ENCODE results near the gene ANK3.
"Not testable (repeated sequence)": the region's sequence is repeated elsewhere in the genome, so short reads cannot be mapped to it uniquely, and the experiment has no call there.

Gene ANK3

DNA sequence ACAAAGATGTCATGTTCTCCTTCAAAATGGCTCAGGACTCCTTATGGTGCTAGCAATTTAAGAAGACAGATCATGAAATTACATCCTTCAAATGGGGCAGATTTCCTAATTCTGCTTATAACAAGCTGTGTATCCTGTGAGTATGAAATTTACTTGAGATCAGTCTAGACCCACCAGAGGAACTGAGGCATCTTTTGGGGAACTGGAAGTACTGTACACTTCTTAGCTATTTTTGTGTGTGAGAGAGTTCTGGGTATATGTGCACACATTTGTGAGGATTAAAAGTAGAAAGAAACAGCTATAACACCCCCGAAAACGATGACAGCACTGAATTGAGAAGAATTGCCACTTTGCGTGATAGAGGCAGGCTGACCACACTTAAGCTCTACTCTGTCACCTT, 296.4 kb downstream of the ANK3 start:
- DNase-seq (ENCODE audit: low read depth in 2 of 2) = no peak

DNA sequence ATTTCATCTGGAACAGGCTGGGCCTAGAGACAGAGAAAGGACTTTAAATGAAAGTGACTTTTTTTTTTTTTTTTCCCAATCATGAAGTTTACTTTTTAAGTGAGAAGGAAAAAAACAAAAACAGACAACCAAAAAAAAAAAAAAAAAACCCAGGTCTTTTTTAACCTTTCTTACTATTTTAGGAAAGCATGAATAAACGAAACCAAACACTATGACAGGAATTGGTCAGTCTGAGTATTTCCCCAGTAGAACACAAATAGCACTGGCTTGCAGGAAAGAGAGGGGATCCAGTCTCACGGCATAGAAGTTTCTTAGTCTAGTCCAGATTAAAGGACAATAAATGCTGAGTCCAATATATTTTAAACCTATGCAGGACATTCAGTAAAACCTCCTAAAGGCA, 302.8 kb downstream of the ANK3 start:
- DNase-seq (ENCODE audit: low read depth in 2 of 2) = no peak

DNA sequence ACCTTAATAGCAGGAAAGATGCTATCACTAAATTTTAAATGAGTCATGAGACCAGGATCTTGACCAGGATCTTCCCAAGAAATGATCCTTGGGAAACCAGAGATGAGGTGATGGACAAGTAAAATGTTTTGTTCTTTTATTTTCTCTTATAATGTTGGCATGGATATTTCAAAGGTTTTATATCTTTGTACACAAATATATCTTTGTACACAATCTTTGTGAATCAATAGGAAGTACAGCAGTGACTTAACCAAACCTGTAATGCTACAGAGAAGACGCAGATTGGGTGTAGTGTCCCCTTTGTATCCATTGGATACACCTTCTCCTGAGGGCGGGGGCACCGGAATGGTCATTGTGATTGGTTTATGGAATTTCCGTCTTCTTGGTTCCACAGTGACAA, 303.3 kb downstream of the ANK3 start:
- DNase-seq (ENCODE audit: low read depth in 2 of 2) = no peak

GRCh38 chr10:60082744-60083344, 306.8 kb downstream of the ANK3 start:
- no peak for DNase-seq (ENCODE audit: low read depth in 2 of 2)

- DNase-seq (ENCODE audit: low read depth in 2 of 2) = no peak
Measured at GRCh38 chr10:60082341-60082740, 307.3 kb downstream of the ANK3 start.

DNA sequence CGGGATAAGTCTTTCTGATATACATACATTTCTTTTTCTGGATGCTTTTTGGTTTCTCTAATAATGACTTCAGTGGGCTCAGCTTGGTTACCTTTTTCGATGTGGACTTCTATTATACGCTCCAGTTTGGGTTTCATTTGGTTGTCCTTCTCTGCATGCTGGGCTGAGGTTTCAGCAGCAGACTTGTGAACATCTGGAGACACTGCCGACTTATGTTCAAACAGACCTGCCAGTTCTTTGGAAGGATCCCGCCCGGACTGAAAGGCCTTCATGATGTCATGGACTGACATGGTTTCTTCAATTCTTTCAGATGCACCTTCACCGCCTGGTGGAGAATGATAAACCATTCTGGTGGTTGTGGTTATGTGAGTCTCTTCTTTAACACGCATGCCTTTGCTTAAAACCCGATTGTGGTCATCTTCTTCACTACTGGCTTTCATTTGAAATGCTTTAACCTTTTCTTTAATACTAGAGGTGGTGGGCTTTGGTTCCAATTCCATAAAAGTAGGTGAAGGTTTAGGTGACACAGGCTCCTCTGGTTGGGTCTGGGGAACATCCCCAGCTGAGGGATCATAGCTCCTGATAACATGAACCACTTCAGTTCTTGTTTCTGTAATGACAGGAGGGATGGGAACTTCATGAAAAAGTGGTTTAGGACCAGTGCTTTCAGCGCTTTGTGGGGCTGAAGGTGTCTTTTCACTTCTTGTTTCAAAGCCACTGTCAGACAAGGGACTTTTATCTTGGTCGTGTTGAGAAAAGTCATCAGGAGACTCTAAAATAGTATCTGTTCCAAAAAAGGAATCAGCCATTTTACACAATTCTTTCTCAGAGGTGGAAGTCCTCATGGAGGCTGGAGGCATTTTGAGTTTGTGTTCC, 315.7 kb downstream of the ANK3 start:
- DNase-seq (ENCODE audit: low read depth in 2 of 2) = no peak

- no peak for DNase-seq (ENCODE audit: low read depth in 2 of 2)
Measured at GRCh38 chr10:60073397-60073780, 316.3 kb downstream of the ANK3 start.

- DNase-seq (ENCODE audit: low read depth in 2 of 2) = no peak
Measured at GRCh38 chr10:60069311-60069710, 320.4 kb downstream of the ANK3 start.

- DNase-seq (ENCODE audit: low read depth in 2 of 2) = no peak
Measured at GRCh38 chr10:60050366-60050765, 339.3 kb downstream of the ANK3 start.

DNA sequence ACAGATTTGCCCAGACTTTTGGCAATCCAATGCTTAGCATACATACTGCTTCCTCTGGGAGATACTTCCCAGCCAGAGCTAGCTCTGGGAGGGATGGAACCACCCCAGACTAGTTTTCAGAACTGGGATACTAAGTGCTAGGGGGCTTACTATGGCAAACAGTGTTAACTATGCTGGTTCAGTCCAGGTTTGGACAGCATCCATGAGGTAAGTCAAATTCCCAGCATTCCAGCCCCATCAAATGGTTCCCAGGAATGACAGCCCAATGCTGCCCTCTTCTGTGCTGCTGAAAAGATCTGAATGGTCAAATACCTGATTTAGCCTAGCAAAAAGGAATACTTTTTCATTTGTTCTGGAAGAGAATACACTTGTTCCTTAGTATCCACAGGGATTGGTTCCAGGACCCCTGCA, 341.6 kb downstream of the ANK3 start:
- DNase-seq (ENCODE audit: low read depth in 2 of 2) = no peak

DNA sequence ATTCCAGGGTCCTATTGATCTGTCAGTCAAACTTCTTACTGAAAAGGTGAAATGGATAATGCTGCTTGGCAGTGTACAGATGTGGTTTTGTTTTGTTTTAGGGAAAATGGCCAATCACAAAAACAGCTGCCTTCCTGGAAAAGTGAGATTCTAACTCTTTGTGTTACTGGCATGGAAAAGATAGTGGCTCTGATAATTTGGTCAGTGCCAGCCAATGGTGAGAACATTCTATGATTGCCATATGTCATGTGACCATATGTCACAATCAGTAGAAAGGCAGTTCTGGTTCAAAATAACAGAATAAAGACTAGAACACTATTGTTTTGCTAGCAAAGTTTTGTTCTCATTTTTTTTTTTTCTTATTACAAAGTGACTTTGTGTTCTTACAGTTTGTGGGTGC, 344.1 kb downstream of the ANK3 start:
- DNase-seq (ENCODE audit: low read depth in 2 of 2) = no peak

GRCh38 chr10:60044971-60045370, 344.7 kb downstream of the ANK3 start:
- DNase-seq (ENCODE audit: low read depth in 2 of 2) = no peak

DNA sequence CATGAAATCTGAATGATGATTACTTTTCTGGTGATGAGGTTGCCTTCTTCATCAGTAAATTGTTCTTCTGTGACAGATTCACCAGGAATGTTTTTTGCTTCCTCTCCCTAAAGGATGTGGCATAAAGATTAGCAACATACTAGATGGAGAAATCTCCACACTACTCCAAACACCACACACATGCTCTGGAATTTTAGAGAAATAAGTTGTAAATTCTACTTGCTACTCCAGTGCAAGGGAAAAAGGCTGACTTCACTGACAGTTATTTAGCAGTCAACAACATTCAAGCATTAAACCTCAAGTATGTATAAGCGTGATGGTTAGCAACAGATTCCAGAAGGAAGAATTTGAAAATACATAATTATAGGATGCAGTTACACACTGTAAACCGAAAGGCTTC, 345.4 kb downstream of the ANK3 start:
- DNase-seq (ENCODE audit: low read depth in 2 of 2) = no peak

DNA sequence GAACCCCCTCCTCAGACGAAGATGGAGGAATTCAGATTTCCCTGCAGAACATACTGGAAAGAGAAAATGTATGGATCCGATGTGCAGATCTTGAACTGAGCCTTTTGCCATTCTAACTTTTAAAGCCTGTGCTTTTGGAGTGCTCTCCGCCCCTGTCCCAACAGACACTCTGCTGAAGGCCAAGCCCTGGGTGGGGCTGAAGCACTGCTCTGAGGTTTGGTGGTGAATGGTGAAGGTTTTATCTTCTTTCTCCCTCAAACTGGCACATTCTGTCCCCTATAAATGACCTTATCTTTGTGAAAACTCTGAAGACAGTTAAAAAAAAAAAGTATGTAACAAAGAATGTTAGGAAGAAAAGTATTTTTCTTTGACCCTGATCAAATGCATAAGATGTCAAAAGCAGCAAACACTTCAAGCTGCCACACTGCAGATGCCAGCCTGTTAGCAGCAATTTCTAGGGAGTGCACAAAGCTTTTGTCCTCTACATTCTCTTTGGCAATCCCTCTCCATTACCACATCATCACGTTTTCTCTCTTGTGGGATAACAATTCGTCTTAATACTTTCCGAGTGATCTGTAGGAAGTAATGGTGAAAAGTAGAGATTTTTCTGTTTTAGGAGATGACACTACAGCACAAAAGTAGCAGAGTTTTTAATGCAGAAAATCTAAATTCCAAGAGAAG, 346.0 kb downstream of the ANK3 start:
- DNase-seq (ENCODE audit: low read depth in 2 of 2) = no peak

DNA sequence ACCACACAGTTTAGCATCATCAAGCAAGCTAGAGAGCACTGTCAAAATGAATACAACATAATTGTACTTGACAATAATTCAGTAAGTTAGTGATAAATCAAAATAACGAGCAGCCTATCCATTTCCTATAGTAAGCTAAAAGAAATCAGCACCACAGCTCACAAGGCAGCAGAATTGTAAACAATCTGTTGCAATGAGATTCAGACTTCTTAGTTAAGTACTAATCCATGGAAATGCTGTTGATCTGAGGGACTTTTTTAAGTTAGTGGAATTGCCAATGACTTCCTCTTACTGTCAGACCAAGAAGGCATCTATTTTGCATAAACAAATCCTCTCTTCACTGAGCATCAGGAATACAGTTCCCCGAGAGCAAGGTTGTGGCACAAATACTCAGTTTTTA, 346.8 kb downstream of the ANK3 start:
- DNase-seq (ENCODE audit: low read depth in 2 of 2) = no peak

DNA sequence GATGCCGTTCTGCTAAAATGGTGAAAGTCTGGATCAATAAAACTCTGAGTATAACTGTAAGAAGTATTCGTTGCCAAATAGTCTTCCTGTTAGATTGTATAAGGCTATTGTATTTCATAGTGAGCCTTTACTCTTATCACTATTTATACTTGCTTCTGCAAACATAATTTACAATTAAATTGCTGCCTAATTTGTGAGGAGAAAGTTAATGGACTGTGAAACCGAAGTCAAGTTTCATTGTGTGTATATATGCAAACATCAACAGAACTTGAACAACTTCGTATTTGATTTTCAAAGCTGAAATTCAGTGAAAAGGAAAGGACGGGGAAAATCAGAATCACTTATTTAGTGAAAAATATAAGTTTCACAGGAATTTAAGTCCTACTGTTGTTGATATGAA, 347.4 kb downstream of the ANK3 start:
- no peak for DNase-seq (ENCODE audit: low read depth in 2 of 2)

DNA sequence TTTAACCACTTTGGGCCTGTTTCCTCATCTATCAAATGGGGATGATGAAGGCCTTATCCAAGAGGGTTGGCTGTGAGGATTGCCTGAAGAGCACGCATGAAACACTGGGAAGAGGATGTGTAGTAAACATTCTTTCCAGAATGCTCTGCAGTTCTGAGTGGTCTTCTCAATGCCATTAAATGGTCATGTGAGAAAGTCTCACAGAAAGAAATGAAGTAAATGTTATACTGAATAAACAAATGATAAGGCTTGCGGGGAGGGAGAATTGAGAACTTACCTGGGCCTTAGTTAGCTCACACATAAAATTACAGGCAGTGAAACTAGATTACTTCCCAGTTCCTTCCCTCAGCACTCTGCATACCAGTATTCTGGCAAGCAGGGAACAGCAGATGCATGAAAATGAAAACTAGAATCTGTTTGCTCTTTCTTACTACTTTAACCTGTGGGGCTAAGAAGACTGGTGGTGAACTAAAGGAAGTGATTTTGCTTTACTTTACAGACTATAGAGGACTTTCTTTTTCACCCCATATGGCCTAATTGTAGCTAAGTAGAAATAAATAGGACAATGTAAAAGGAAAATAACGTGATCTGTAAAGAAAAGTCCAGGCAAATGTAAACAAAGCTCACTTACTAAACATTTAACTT, 348.1 kb downstream of the ANK3 start:
- DNase-seq (ENCODE audit: low read depth in 2 of 2) = no peak

DNA sequence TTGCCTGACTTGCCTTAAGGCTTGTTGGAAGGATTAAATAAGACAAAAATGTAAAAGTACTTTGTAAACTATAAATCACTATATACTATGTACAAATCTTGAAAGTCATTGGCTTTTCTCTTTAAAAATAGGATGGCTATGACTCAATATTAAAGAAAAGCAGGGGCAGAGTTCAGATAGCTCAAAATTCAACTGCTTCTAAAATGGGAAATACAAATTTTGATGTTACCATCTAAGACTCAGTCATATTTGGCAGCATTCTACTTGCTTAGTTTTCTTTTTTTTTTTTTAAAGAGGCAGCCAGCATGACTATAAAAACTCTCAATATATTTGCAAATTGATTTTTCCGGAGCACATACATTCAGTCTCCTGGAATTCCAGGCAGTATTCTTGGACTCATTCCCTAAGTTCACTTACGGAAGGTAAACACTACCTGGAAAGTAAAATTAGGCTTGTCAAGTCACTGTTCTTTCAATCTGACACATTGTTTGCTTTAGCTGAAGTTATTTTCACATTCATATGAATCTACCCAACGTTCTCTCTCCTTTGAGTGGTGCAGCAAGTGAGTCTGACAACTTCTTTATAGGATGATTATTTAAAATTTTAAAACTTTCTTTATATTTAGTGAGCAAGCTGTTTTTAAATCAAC, 349.5 kb downstream of the ANK3 start:
- DNase-seq (ENCODE audit: low read depth in 2 of 2) = no peak

DNA sequence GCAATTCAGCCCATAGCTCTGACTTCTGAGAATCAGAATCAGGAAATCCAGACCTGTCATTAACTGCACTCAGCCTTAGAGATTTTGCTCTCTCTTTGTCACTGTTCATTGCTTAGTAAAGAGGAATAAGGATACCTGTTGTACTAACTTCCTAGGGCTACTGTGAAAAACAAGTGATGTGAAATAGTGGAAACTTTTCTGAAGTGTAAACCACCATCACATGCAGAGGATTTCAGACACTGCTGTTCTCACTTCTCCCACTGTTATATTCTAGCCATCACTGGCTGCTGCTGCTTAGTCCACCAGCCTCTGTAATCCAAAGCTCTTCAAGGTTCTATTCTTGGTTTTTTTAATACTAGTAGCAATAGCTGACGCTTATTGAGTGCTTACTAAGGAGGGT, 353.7 kb downstream of the ANK3 start:
- no peak for DNase-seq (ENCODE audit: low read depth in 2 of 2)

- DNase-seq (ENCODE audit: low read depth in 2 of 2) = not testable (repeated sequence)
Measured at GRCh38 chr10:60035375-60035774, 354.3 kb downstream of the ANK3 start.

DNA sequence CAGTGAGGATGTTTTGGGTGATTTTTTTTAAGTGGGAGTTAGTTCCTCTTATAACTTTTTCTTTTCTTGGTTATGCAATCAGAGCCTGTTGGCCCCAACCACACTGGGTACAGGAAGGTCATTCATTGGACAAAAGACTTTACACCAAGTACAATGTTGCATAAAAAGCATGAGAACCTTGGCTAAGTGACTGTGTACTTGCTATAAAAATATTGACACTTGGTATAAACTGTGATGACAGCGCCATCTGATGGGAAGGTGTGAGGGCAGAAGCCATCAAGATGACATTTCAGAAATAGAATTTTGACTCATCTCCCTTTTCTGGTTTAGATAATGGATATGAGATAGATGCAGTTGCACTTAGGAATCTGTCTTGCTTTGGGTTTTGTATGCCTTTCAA, 357.0 kb downstream of the ANK3 start:
- no peak for DNase-seq (ENCODE audit: low read depth in 2 of 2)

DNA sequence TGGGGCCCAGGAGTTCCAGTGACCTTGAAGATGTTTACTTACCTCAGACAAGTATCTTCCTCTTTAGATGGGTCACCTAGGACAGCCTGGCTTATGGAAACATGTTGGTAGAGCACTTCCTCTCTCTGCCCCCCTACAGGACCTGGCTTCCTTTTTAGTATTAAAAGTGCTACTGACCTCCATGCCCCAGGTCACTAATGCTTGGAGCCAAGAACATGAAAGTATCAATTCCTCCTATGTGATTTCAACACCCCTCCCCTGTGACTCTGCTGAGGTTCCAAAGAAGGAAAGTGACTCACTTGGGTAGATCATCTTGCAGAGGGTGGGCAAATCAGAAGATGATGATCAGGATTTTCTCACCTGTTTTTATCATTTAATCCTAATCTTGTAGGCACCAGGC, 358.0 kb downstream of the ANK3 start:
- no peak for DNase-seq (ENCODE audit: low read depth in 2 of 2)
